Esophagus squamous epithelium (tissue), 4 donors: ENCODE data around the gene GGCT.

Source experiments
- CTCF ChIP-seq, 6 experiments: fragments of 450-650 bp in 4 of 6; fragments of 200-600 bp in 2 of 6; sonication (generic) in 2 of 6; IDR thresholded peaks; one replicate each; pipeline ENCODE4 v1.5.1; 2016 to 2019; ENCODE audit warnings: antibody characterized with exemption in 6 of 6, mild to moderate bottlenecking in 4 of 6, moderate library complexity in 4 of 6
- POLR2A ChIP-seq, 4 donors: fragments of 450-650 bp; IDR thresholded peaks; one replicate each; pipeline ENCODE4 v1.6.1; 2017; ENCODE audit warnings: antibody characterized with exemption in 4 of 4, mild to moderate bottlenecking in 4 of 4, moderate library complexity in 3 of 4

GRCh38 chr7:30514776-30515175, 10.1 kb upstream of the GGCT start:
- TF ChIP-seq CTCF (IDR thresholded peaks at IDR 0.05): no peak
- TF ChIP-seq POLR2A (IDR thresholded peaks at IDR 0.05): no peak
